Measurements from ENCODE around the gene TMPRSS4.

The TMPRSS4 gene

GRCh38 chr11:118049771-118050170 lies 27.1 kb upstream of the TMPRSS4 start:
- Histone ChIP-seq H3K9me3 (no peaks in the 10 kb centered on the region), H3K4me1 (no peaks in the 10 kb centered on the region), H3K4me3 (ENCODE audit: low read depth, low read length) (no peak overlapping the region), H3K27me3 (peaks cover 16% of the 10 kb centered on the region), H3K36me3 (no peaks in the 10 kb centered on the region)
- no peak for TF ChIP-seq CTCF (IDR thresholded peaks at IDR 0.05; ENCODE audit: low read depth, low read length)
- DNase-seq = no peak

GRCh38 chr11:118050208-118050891 lies 26.5 kb upstream of the TMPRSS4 start:
- H3K36me3 ChIP-seq = no peaks in the 10 kb centered on the region
- DNase-seq = no peak
- H3K27me3 ChIP-seq = peaks cover 13% of the 10 kb centered on the region; the same call in 1 of the 2 replicates
- H3K9me3 ChIP-seq = no peaks in the 10 kb centered on the region
- no peak for TF ChIP-seq CTCF (IDR thresholded peaks at IDR 0.05; ENCODE audit: low read depth, low read length)
- no peak overlapping the region for H3K4me3 ChIP-seq (ENCODE audit: low read depth, low read length)
- no peaks in the 10 kb centered on the region for H3K4me1 ChIP-seq

- peaks cover 6% of the 10 kb centered on the region; the same call in 1 of the 2 replicates for H3K27me3 ChIP-seq
- no peak overlapping the region for H3K4me3 ChIP-seq (ENCODE audit: low read depth, low read length)
- H3K36me3 ChIP-seq = no peaks in the 10 kb centered on the region
- TF ChIP-seq CTCF (IDR thresholded peaks at IDR 0.05; ENCODE audit: low read depth, low read length) = no peak
- H3K4me1 ChIP-seq = no peaks in the 10 kb centered on the region
- no peaks in the 10 kb centered on the region for H3K9me3 ChIP-seq
- DNase-seq = no peak
Measured at GRCh38 chr11:118051136-118051610, 25.7 kb upstream of the TMPRSS4 start.

GRCh38 chr11:118051611-118052461 lies 25.0 kb upstream of the TMPRSS4 start:
- Histone ChIP-seq H3K36me3 (no peaks in the 10 kb centered on the region), H3K4me1 (no peaks in the 10 kb centered on the region), H3K9me3 (no peaks in the 10 kb centered on the region), H3K4me3 (ENCODE audit: low read depth, low read length) (no peak overlapping the region), H3K27me3 (peaks cover 2% of the 10 kb centered on the region; the same call in 1 of the 2 replicates)
- no peak for TF ChIP-seq CTCF (IDR thresholded peaks at IDR 0.05; ENCODE audit: low read depth, low read length)
- no peak for DNase-seq

- no peak for DNase-seq
- H3K9me3 ChIP-seq = no peaks in the 10 kb centered on the region
- no peaks in the 10 kb centered on the region for H3K4me1 ChIP-seq
- TF ChIP-seq CTCF (IDR thresholded peaks at IDR 0.05; ENCODE audit: low read depth, low read length) = no peak
- no peak overlapping the region for H3K4me3 ChIP-seq (ENCODE audit: low read depth, low read length)
- H3K36me3 ChIP-seq = no peaks in the 10 kb centered on the region
- H3K27me3 ChIP-seq = peaks cover 2% of the 10 kb centered on the region; the same call in 1 of the 2 replicates
Measured at GRCh38 chr11:118052581-118053206, 24.2 kb upstream of the TMPRSS4 start.

Data from BE2C (cell line).